ENCODE results near the gene PTPRN2. TPM values are rescaled to one million over a fixed set of nuclear protein-coding genes. Genes with fewer than 3 reads are reported as not detected.
"Not testable (repeated sequence)": the region's sequence is repeated elsewhere in the genome, so short reads cannot be mapped to it uniquely, and the experiment has no call there.

PTPRN2 gene
- total RNA-seq, 4 donors from 2014 or later: 14.9 to 34.3 (median 21.3) TPM

GRCh38 chr7:157938211-157938610 lies 649.4 kb downstream of the PTPRN2 start:
- TF ChIP-seq POLR2A (IDR thresholded peaks at IDR 0.05) (no peak), CTCF (IDR thresholded peaks at IDR 0.05) (no peak)
- H3K36me3 ChIP-seq: no peaks in the 10 kb centered on the region
- H3K9me3 ChIP-seq: peaks cover 0 to 4% (median 0%) of the 10 kb centered on the region in 4 donors
- no peak for DNase-seq
- no peaks in the 10 kb centered on the region for H3K4me1 ChIP-seq
- H3K4me3 ChIP-seq: no peak overlapping the region
- H3K27me3 ChIP-seq: no peaks in the 10 kb centered on the region
- H3K27ac ChIP-seq: no peak overlapping the region

GRCh38 chr7:157937406-157937805 lies 650.2 kb downstream of the PTPRN2 start:
- no peaks in the 10 kb centered on the region for H3K27me3 ChIP-seq
- TF ChIP-seq CTCF (IDR thresholded peaks at IDR 0.05): no peak
- no peak for TF ChIP-seq POLR2A (IDR thresholded peaks at IDR 0.05)
- H3K36me3 ChIP-seq: no peaks in the 10 kb centered on the region
- no peaks in the 10 kb centered on the region for H3K4me1 ChIP-seq
- no peak overlapping the region for H3K4me3 ChIP-seq
- no peak overlapping the region for H3K27ac ChIP-seq
- peaks cover 0 to 8% (median 0%) of the 10 kb centered on the region in 4 donors for H3K9me3 ChIP-seq
- DNase-seq: no peak

GRCh38 chr7:157936976-157937375 lies 650.6 kb downstream of the PTPRN2 start:
- Histone ChIP-seq H3K27ac (no peak overlapping the region), H3K4me3 (no peak overlapping the region), H3K27me3 (no peaks in the 10 kb centered on the region), H3K9me3 (peaks cover 0 to 8% (median 0%) of the 10 kb centered on the region in 4 donors), H3K4me1 (no peaks in the 10 kb centered on the region), H3K36me3 (no peaks in the 10 kb centered on the region)
- DNase-seq: no peak
- TF ChIP-seq POLR2A (IDR thresholded peaks at IDR 0.05) (no peak), CTCF (IDR thresholded peaks at IDR 0.05) (no peak)

GRCh38 chr7:157935721-157936120 lies 651.9 kb downstream of the PTPRN2 start:
- DNase-seq, H3K4me1 ChIP-seq, H3K27me3 ChIP-seq, H3K27ac ChIP-seq, H3K36me3 ChIP-seq, H3K9me3 ChIP-seq, H3K4me3 ChIP-seq: not testable (repeated sequence)

GRCh38 chr7:157933219-157934155 lies 654.1 kb downstream of the PTPRN2 start:
- not testable (repeated sequence) for H3K27ac ChIP-seq

GRCh38 chr7:157932498-157933218 lies 655.0 kb downstream of the PTPRN2 start:
- H3K9me3 ChIP-seq: peaks cover 0 to 8% (median 0%) of the 10 kb centered on the region in 4 donors
- no peaks in the 10 kb centered on the region for H3K27me3 ChIP-seq
- H3K36me3 ChIP-seq: no peaks in the 10 kb centered on the region
- DNase-seq: no peak
- no peaks in the 10 kb centered on the region for H3K4me1 ChIP-seq
- TF ChIP-seq CTCF (IDR thresholded peaks at IDR 0.05): no peak
- TF ChIP-seq POLR2A (IDR thresholded peaks at IDR 0.05): no peak
- H3K27ac ChIP-seq: no peak overlapping the region
- no peak overlapping the region for H3K4me3 ChIP-seq

More at GRCh38 chr7:157933219-157934155, 654.1 kb downstream of the PTPRN2 start:
- not testable (repeated sequence) for H3K4me1 ChIP-seq, H3K27me3 ChIP-seq, H3K9me3 ChIP-seq, DNase-seq, H3K36me3 ChIP-seq, H3K4me3 ChIP-seq
